Fibroblast of skin of scalp (primary cell): ENCODE measurements around the gene NUDT3.
"Not testable (repeated sequence)": the region's sequence is repeated elsewhere in the genome, so short reads cannot be mapped to it uniquely, and the experiment has no call there.

Experiments
- DNase-seq: peaks from one replicate; pipeline ENCODE4 v3.0.0-alpha.2; 2013

Gene NUDT3

DNA sequence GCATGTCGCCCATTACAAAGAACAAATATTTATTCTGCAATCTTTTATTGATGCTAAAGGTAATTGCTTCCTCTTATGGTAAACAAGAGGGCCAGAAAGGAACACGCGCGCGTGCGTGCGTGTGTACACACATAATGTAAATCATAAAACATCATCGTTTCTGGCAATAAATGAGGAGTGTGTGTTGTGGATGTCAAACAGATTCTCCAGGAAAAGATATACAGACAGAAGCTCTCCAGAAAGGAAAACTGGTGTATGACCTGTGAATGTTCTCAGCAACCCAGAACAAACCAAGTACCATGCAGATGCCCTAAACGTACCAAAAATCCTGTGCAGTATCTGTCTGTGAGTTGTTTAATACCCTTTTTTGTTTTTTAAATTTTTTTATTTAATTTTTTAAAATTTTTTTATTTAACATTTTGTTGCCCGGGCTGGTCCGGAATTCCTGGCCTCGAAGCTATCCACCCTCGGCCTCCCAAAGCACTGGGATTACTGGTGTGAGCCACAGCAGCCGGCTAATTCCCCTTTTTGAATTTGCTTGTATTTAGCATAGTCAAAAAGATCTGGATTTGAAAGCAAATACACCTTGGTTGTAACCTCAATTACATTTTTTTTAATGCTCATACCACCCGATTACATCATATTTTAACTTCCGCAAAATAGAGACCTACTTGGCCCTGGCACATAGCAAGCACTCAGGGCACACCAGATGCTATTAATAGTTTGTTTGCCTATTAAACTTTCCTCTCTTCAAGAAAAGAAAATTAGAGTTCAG, 909 bp upstream of the NUDT3 start:
- no peak for DNase-seq

DNA sequence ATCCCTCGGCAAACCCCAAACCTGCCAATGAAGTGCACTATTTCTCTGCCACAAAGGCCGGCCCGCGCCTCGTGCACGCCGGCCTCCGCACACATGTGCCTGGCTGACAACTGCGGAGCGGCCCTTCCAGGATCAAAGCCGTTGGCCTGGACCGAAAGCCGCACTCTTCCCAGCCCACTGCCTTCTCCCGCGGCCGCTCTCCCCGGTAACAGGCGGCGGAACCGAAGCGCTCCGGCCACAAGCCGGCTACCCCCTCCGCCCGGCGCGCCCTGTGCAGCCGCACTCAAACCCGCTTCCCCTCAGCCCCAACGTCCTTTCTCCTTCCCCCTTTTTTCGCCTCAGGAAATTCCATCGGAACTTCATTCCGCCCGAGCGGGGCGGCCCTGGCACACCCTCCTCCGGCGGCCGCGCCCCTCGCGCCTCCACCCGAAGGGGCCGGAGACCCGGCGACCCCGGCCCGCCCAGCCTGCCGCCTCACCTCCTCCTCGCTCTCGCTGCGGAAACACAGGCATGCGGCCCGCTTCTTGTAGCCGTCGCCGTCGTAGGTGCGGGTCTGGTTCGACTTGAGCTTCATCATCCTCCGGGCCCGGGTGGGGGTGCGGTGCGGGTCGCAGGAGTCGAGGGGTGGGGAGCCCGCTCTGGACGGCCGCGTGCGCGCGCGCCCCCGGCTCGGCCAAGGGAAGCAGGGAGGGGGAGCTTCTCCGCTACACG, 528 bp downstream of the NUDT3 start:
- peak; percentile 39 for DNase-seq

DNA sequence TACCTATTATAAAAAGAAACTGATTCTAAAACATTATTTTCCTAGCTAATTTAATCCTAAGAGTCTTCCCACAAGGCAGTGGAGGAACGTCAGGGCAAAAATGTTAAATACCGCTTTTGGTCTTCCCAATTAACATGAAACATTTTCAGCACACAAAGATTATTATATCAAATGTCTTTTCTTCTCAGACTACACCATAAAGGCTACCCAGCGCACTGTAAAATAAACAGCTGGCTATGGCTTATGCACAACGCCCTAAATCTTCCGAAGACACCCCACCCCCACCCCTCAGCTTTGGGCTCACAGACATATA, 1.0 kb downstream of the NUDT3 start:
- DNase-seq: no peak

DNA sequence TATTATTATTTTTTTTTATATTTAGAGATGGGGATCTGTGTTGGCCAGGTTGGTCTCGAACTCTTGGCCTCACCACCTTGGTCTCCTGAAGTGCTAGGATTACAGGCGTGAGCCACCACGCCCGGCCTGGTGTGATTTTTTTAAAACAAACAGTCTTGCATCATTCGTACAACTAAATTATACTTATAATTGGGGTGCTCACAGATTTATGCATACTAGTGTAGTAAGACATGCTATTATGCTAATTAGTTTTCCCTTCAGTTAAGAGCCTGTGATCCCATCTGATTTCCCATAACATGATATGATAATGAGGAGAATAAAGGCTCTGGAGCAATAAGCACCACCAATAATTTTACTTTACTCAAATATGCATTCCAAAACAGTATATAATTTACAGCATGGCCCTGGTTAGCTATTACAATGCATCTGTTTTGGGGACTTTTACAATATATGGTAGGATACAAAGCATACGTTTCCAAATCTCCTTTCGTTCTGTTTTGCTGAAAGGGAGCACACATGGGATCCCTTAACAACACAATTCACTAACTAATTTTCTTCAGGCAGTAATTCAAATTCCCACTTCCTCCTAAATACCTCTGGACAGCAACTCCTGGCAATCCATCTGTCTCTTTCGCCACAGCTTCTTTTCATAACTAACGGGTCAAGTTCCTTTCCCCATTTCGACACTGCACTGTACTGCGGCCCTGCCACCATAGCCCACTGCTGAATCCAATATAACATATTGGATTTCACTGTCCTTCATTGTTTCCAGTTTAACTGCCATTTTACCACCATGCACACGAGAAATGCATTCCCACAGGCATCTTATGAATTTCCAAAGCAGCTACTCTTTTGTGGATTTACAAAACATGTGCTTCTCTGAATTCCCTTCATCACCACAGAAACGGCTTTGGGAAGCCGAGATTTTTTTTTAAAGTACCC, 1.7 kb downstream of the NUDT3 start:
- DNase-seq: peak; percentile 57

DNA sequence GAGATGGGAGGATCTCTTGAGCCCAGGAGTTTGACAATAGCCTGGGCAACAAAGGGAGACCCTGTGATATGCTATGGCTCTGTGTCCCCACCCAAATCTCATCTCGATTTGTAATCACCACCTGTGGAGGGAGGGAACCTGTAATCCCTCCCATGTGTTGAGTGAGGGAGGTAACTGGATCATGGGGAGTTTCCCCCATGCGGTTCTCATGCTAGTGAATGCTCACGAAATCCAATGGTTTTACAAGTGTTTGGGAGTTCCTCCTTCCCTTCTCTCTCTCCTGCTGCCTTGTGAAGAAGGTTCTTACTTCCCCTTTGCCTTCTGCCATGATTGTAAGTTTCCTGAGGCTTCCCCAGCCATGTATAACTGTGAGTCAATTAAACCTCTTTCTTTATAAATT, 3.4 kb downstream of the NUDT3 start:
- DNase-seq: no peak

DNA sequence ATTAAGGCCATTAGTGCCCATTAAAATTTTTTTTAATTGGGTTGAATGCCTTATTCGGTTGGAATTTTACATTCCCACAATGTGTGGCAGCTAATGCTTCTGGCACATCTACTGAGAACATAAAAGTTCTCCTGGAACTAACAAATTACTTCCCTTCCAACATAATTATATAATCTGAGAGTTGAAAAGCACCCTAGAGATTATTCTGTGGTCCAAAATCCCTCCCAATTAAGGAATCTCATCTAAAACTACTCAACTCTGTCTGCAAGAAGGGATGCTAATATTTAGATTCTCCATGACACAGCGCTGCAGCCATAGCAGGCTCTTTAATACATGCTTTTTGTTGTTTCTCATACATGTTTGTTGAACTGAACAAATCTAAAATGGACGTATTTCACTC, 4.0 kb downstream of the NUDT3 start:
- DNase-seq: no peak

DNA sequence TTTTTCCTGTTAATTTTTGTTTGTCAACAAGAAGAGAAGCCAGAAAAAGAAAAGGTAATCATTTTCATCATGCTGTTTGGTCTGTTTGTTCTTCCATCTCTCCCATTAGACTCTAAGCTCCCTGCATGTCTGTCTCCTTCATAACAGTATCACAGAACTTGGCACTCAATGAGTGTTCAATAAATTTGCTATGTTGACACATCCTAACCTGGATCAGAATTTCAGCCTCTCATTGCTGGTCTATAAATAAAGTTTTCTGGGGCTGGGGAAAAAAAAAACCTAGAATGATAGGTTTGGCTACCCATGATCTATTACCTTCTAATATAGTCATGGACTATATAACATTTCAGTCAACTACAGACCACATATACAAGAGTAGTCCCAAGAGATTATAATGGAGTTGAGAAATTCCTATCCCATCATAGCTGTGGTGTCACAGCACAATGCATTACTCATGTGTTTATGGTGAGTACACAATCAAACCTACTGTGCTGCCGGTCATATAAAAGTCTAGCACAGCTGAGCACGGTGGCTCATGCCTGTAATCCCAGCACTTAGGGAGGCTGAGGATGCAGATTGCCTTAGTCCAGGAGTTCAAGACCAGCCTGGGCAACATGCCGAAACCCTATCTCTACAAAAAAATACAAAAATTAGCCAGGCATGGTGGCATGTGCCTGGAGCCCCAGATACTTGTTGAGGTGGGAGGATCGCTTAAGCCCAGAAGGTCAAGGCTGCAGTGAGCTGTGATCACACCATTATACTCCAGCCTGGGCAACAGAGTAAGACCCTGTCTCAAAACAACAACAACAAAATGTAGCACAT, 5.9 kb downstream of the NUDT3 start:
- peak; percentile 95 for DNase-seq

DNA sequence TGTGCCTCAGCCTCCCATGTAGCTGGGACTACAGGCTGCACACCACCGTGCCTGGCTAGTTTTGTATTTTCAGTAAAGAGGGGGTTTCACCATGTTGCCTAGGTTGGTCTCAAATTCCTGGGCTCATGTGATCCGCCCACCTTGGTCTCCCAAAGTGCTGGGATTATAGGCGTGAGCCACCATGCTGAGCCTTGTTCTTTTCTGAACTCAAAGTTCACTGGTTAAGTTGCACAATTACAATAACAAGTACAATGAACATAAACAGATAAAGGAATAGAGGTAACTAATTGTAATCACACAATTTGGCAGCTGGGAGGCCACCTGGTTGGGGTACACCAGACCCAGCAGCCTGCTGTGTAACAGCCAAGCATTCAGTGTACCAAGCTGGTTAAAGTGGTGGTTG, 6.7 kb downstream of the NUDT3 start:
- DNase-seq: no peak

DNA sequence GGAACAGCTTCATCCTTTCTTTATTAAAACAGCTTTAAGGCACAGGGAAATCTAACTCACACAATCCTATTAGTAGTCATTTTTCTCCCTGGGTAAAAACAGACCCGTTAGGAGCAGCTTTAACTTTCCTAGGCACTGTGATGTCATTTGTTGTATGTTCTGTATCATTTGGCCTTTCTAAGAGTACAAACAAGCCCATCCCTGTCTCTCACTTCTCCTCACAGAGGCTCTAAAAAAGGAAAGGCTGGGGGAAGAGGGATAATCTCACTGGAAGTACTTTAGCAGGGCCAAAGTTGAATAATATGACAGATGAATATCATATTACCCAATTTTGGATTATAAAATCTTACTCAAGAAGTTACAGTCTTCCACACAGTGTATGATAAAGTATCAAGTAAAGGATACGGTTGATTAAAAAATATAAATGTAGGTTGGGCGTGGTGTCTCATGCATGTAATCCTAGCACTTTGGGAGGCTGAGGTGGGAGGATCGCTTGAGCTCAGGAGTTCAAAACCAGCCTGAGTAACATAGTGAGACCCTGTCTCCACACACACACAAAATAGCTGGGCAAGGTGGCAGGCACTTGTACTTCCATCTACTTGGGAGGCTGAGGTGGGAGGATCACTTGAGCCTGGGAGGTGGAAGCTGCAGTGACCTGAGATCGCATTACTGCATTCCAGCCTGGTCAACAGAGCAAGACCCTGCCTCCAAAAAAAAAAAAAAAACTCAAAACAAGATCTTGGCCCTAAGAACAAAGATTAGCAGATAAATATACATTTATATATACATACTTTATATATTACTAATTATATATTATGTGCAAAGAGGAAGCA, 7.9 kb downstream of the NUDT3 start:
- DNase-seq: no peak

DNA sequence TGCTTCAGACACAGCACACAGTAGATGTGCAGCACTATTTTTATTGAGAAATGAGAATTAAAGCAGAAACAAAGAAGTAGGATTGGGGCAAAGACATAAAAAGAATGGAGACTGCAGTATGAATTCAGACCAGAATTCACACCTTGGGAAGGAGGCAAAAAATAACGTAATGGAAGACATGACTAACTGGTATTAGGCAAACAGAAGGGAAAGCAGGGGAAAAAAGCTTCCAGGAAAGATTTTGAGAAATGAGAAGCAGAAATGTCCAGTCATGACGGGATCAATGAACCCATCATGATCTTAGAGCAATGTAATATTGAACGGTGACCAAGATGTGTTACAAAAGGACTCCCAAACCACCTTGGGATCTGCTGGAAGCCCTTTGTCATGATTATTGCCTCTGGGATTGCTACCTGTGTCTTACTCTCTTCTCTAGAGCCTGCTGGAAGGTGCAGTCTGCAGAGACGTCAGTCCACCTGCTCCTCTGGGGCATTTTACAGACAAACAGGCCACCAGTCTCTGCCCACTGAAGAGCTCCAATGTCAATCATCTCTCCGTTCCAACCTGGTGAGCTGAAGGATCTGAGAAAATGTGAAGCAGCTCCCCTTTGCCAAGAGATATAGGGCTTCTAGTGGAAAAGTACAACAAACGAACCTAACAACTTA, 8.7 kb downstream of the NUDT3 start:
- no peak for DNase-seq

DNA sequence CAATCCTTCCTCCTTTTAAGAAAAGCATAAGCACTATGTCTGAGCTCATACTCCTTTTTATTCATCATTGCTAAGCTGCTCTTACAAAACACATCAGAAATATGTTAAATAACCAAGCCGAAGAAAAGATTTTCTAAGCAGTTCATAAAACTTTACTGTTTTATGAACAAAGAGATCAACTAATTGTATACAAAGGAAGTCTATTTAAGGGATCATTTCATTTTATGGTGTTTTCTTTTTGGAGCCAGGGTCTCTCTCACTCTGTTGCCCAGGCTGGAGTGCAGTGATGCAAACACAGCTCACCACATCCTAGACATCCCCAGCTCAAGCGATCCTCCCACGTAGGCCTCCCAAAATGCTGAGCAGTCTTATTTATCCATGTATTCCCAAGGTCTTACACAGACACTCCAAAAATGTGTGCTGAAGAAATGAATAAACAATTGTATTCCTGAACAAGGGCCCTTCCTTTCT, 9.3 kb downstream of the NUDT3 start:
- peak; percentile 53 for DNase-seq

DNA sequence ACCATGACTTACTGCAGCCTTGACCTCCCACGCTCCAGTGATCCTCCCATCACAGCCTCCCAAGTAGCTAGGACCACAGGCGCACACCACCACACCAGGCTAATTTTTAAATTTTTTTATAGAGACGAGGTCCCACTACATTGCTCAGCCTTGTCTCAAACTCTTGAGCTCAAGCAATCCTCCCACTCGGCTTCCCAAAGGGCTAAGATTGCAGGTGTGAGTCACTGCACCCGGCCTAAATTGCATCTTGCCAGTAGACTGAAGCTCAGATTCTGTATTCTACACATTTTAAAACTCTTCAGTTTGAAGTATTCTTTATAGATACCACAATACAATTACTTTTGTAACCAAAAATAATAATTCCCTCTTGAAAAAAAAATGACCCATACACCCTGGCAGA, 11.4 kb downstream of the NUDT3 start:
- no peak for DNase-seq

DNA sequence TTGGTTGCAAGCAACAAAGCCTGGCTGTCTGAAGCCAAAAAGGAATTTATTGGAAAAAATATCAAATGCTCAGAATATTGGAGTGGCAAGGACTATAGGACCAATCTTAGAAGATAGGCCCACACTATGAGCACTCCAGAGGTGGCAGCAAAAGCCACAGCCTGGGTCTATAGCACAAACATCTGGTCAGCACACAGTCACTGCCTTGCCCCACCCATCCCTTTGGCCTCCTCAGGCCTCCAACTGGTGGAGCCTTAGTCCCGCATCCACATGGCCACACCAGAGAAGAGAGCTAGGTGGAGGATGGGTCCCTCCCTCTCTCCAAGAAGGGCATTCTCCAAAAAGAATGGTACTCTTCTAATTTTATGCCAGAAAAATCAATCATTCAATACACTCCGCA, 14.0 kb downstream of the NUDT3 start:
- no peak for DNase-seq

DNA sequence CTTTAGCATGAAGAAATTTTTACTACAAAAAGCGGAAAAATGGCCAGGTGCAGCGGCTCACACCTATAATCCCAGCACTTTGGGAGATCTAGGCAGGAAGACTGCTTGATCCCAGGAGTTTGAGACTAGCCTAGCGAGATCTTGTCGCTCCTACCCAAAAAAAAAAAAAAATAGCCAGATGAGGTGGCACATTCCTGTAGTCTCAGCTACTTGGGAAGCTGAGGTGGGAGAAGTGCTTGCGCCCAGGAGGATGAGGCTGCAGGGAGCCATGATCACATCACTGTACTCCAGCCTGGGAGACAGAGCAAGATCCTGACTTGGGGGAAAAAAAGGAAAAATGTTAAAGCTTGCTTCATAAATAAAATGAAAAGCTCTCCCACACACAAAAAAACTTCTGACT, 14.5 kb downstream of the NUDT3 start:
- DNase-seq: no peak

DNA sequence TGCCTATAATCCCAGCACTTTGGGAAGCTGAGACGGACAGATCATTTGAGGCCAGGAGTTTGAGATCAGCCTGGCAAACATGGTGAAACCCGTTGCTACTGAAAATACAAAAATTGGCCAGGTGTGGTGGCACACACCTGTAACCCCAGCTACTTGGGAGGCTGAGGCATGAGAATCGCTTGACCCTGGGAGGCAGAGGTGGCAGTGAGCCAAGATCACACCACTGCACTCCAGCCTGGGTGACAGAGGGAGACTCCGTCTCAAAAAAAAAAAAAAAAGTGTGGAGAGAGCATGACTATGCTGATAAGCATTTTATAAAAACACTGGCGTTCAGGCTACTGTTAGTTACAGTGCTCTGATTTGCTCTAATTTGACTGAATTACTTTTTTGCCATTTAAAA, 14.9 kb downstream of the NUDT3 start:
- DNase-seq: not testable (repeated sequence)

DNA sequence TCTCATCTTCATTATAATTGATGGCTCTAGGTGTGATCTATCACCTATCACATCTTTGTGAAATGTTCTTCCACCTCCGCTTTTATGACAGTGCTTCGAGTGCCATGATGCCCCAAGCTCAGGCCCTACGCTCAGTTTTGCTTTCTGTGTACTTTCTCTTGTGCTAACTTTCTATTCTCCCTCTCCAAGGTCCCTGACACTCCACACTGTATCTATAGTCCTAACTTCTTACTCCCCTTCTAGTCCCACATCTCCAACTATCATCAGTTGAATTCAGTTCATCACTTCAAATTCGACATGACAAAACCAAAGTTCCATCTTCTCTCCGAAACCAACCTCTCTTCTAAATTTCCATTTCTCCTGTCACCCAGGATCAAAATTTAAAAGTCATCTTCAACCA, 16.6 kb downstream of the NUDT3 start:
- DNase-seq: no peak

DNA sequence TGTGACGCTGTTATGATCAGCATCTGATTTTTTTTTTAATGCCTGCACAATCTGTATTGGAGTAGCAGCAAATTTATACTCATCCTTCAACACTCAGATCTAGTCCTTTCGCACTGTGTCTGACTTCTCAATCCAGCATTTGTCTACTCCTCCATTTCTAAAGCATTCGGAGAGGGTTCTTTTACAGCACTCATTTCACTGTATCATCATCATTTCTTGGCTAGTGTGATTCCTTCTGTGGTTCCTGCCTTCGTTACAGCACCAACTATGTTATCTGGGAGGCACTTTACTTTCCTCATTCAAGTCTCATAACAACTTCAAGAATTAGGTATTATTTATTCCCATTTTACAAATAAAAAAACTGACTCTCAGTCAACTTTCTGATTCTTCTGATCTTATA, 18.0 kb downstream of the NUDT3 start:
- no peak for DNase-seq

DNA sequence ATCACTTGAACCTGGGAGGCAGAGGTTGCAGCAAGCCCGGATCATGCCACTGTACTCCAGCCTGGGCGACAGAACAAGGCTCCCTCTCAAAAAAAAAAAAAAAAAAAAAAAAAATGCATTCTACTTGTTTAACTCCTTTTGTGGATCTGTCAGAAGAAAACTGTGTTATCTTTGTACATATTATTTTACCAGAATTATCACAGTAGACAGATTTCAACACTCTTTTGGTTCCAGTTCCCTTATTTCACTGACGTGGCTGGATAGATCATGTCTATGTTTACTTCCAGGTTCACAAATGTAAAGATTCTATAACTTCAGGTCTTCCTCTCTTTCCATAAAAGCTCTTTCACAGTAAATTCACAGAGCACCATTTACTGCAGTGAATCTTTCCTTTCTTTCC, 18.4 kb downstream of the NUDT3 start:
- no peak for DNase-seq

DNA sequence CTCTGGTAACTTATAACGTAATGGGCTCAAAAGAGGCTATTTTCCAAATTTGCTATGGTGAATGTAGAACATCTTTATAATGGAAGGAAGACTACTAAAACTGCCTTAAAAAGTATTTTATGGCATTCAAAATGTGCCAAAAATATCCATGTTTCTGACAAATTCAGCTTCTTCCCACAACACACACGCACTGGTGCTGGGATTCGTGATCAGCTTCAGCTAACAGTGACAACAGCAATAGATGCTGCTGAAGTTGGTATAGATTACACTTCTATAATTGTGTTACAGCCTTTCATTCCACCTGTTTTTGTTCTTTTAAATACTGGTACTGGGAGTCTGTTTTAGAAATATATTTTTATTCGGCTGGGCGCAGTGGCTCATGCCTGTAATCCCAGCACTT, 19.0 kb downstream of the NUDT3 start:
- no peak for DNase-seq

DNA sequence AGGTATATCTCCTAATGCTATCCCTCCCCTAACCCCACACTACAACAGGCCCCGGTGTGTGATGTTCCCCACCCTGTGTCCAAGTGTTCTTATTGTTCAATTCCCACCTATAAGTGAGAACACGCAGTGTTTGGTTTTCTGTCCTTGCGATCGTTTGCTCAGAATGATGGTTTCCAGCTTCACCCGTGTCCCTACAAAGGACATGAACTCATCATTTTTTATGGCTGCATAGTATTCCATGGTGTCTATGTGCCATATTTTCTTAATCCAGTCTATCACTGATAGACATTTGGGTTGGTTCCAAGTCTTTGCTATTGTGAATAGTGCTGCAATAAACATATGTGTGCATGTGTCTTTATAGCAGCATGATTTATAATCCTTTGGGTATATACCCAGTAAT, 20.6 kb downstream of the NUDT3 start:
- DNase-seq: not testable (repeated sequence)

DNA sequence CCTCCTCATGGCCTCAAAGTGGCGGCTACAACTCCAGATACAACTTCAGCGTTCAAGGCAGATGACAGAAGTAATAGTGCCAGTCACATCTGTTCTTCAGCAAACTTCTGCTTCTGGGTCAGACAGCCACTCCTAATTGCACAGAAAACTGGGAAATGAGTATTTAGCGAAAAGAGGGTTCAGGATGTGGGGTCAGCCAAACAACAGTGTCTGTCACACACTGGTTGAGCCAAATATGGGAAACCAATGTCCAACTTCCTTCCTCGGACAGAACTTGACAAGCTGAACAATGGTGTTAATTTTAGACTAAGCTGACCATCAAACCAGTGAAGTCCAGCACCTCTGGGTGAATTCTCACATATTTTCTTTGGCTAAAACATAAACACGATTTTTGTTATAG, 22.1 kb downstream of the NUDT3 start:
- DNase-seq: no peak
